ENCODE results near the gene PAX5.

The PAX5 gene

GRCh38 chr9:36992501-36993316 is 41.4 kb downstream of the PAX5 start:
- Mint-ChIP-seq H3K9me3 (peaks cover 21% of the 10 kb centered on the region), H3K4me3 (no peak overlapping the region), H3K4me1 (ENCODE audit: low read depth) (peaks cover 7% of the 10 kb centered on the region), H3K36me3 (ENCODE audit: low read depth) (peaks cover 8% of the 10 kb centered on the region), H3K27ac (no peak overlapping the region), H3K27me3 (ENCODE audit: low read depth) (peaks cover 34% of the 10 kb centered on the region)

GRCh38 chr9:36991516-36992134 is 42.4 kb downstream of the PAX5 start:
- H3K9me3 Mint-ChIP-seq, result peaks cover 21% of the 10 kb centered on the region

GRCh38 chr9:36988848-36989247 is 45.2 kb downstream of the PAX5 start:
- peaks cover 66% of the 10 kb centered on the region for H3K27me3 Mint-ChIP-seq (ENCODE audit: low read depth)
- peaks cover 8% of the 10 kb centered on the region for H3K36me3 Mint-ChIP-seq (ENCODE audit: low read depth)
- peaks cover 6% of the 10 kb centered on the region for H3K4me1 Mint-ChIP-seq (ENCODE audit: low read depth)
- peaks cover 21% of the 10 kb centered on the region for H3K9me3 Mint-ChIP-seq
- no peak overlapping the region for H3K27ac Mint-ChIP-seq
- no peak overlapping the region for H3K4me3 Mint-ChIP-seq

More at GRCh38 chr9:36991516-36992134, 42.4 kb downstream of the PAX5 start:
- no peak overlapping the region for H3K27ac Mint-ChIP-seq
- H3K36me3 Mint-ChIP-seq (ENCODE audit: low read depth), result peaks cover 8% of the 10 kb centered on the region
- peaks cover 10% of the 10 kb centered on the region for H3K4me1 Mint-ChIP-seq (ENCODE audit: low read depth)
- no peak overlapping the region for H3K4me3 Mint-ChIP-seq
- H3K27me3 Mint-ChIP-seq (ENCODE audit: low read depth), result peaks cover 45% of the 10 kb centered on the region

- Mint-ChIP-seq H3K27ac (no peak overlapping the region), H3K36me3 (ENCODE audit: low read depth) (peaks cover 8% of the 10 kb centered on the region), H3K27me3 (ENCODE audit: low read depth) (peaks cover 72% of the 10 kb centered on the region), H3K9me3 (peaks cover 21% of the 10 kb centered on the region), H3K4me1 (ENCODE audit: low read depth) (peaks cover 6% of the 10 kb centered on the region), H3K4me3 (no peak overlapping the region)
Observed at GRCh38 chr9:36987891-36988290, 46.2 kb downstream of the PAX5 start.

GRCh38 chr9:36987409-36987808 is 46.7 kb downstream of the PAX5 start:
- Mint-ChIP-seq H3K4me3 (no peak overlapping the region), H3K27me3 (ENCODE audit: low read depth) (peaks cover 75% of the 10 kb centered on the region), H3K9me3 (peaks cover 21% of the 10 kb centered on the region), H3K4me1 (ENCODE audit: low read depth) (peaks cover 6% of the 10 kb centered on the region), H3K27ac (no peak overlapping the region), H3K36me3 (ENCODE audit: low read depth) (peaks cover 8% of the 10 kb centered on the region)

- Mint-ChIP-seq H3K27ac (no peak overlapping the region), H3K27me3 (ENCODE audit: low read depth) (peaks cover 73% of the 10 kb centered on the region), H3K4me3 (no peak overlapping the region), H3K36me3 (ENCODE audit: low read depth) (peaks cover 8% of the 10 kb centered on the region), H3K9me3 (peaks cover 16% of the 10 kb centered on the region), H3K4me1 (ENCODE audit: low read depth) (peaks cover 6% of the 10 kb centered on the region)
Observed at GRCh38 chr9:36986468-36987408, 47.3 kb downstream of the PAX5 start.

GRCh38 chr9:36985769-36986467 is 48.1 kb downstream of the PAX5 start:
- H3K36me3 Mint-ChIP-seq (ENCODE audit: low read depth), result peaks cover 4% of the 10 kb centered on the region

GRCh38 chr9:36985061-36985768 is 48.9 kb downstream of the PAX5 start:
- H3K4me1 Mint-ChIP-seq (ENCODE audit: low read depth), result peaks cover 6% of the 10 kb centered on the region
- no peak overlapping the region for H3K27ac Mint-ChIP-seq
- peaks cover 72% of the 10 kb centered on the region for H3K27me3 Mint-ChIP-seq (ENCODE audit: low read depth)
- peaks cover 5% of the 10 kb centered on the region for H3K9me3 Mint-ChIP-seq
- peaks cover 1% of the 10 kb centered on the region for H3K36me3 Mint-ChIP-seq (ENCODE audit: low read depth)
- no peak overlapping the region for H3K4me3 Mint-ChIP-seq

More at GRCh38 chr9:36985769-36986467, 48.1 kb downstream of the PAX5 start:
- peaks cover 6% of the 10 kb centered on the region for H3K4me1 Mint-ChIP-seq (ENCODE audit: low read depth)
- H3K27ac Mint-ChIP-seq, result no peak overlapping the region
- H3K27me3 Mint-ChIP-seq (ENCODE audit: low read depth), result peaks cover 72% of the 10 kb centered on the region
- no peak overlapping the region for H3K4me3 Mint-ChIP-seq
- H3K9me3 Mint-ChIP-seq, result peaks cover 9% of the 10 kb centered on the region

- no peak overlapping the region for H3K4me3 Mint-ChIP-seq
- no peaks in the 10 kb centered on the region for H3K4me1 Mint-ChIP-seq (ENCODE audit: low read depth)
- H3K36me3 Mint-ChIP-seq (ENCODE audit: low read depth), result no peaks in the 10 kb centered on the region
- H3K27ac Mint-ChIP-seq, result no peak overlapping the region
- no peaks in the 10 kb centered on the region for H3K9me3 Mint-ChIP-seq
- H3K27me3 Mint-ChIP-seq (ENCODE audit: low read depth), result peaks cover 45% of the 10 kb centered on the region
Observed at GRCh38 chr9:36980148-36980974, 53.7 kb downstream of the PAX5 start.

- Mint-ChIP-seq H3K27me3 (ENCODE audit: low read depth) (peaks cover 12% of the 10 kb centered on the region), H3K4me1 (ENCODE audit: low read depth) (no peaks in the 10 kb centered on the region), H3K27ac (no peak overlapping the region), H3K4me3 (no peak overlapping the region), H3K9me3 (no peaks in the 10 kb centered on the region), H3K36me3 (ENCODE audit: low read depth) (no peaks in the 10 kb centered on the region)
Observed at GRCh38 chr9:36976371-36977030, 57.6 kb downstream of the PAX5 start.

GRCh38 chr9:36974731-36975130 is 59.3 kb downstream of the PAX5 start:
- no peak overlapping the region for H3K4me3 Mint-ChIP-seq
- H3K27me3 Mint-ChIP-seq (ENCODE audit: low read depth), result peaks cover 9% of the 10 kb centered on the region
- no peaks in the 10 kb centered on the region for H3K36me3 Mint-ChIP-seq (ENCODE audit: low read depth)
- H3K9me3 Mint-ChIP-seq, result no peaks in the 10 kb centered on the region
- H3K27ac Mint-ChIP-seq, result no peak overlapping the region
- H3K4me1 Mint-ChIP-seq (ENCODE audit: low read depth), result peaks cover 1% of the 10 kb centered on the region

- Mint-ChIP-seq H3K36me3 (ENCODE audit: low read depth) (no peaks in the 10 kb centered on the region), H3K27me3 (ENCODE audit: low read depth) (peaks cover 4% of the 10 kb centered on the region), H3K4me3 (no peak overlapping the region), H3K9me3 (no peaks in the 10 kb centered on the region), H3K4me1 (ENCODE audit: low read depth) (peaks cover 1% of the 10 kb centered on the region), H3K27ac (no peak overlapping the region)
Observed at GRCh38 chr9:36971935-36972488, 62.1 kb downstream of the PAX5 start.

Data from T-helper 1 cell treated with Interleukin-12 subunit alpha and Interleukin-12 subunit beta and Interleukin-4 antibody, amounts not matched to agents 30 μg/mL and 1 μg/mL, for 36 hours (primary cell).